NCI-H2196 treated with DMSO at 0.1 percent for 48 hours (cell line): ENCODE results near the gene ABCG4.
A peak's percentile ranks its signal among the peaks of the same experiment; 100 is the strongest.
"Not testable (repeated sequence)": the region's sequence is repeated elsewhere in the genome, so short reads cannot be mapped to it uniquely, and the experiment has no call there.

ENCODE experiments used
- DNase-seq: peaks from one replicate; lab custom pipeline; 2025; ENCODE audit not compliant: unreplicated experiment; lab: John Stamatoyannopoulos, UW

ABCG4 gene

GRCh38 chr11:119149018-119149785, at the start of gene ABCG4:
ABCG4 (plus strand) TSS chr11:119149052; CDS start chr11:119149966, 914 bp downstream.
- DNase-seq: no peak

GRCh38 chr11:119099711-119100110, 49.1 kb upstream of the ABCG4 start:
- no peak for DNase-seq

GRCh38 chr11:119100246-119100970, 48.4 kb upstream of the ABCG4 start:
- DNase-seq: peak; percentile 31

GRCh38 chr11:119100994-119101758, 47.7 kb upstream of the ABCG4 start:
- DNase-seq: no peak

GRCh38 chr11:119101759-119102423, 47.0 kb upstream of the ABCG4 start, which contains the start of gene DPAGT1:
DPAGT1 (minus strand) TSS chr11:119101853; CDS start chr11:119101655, 198 bp downstream.
- peak; percentile 95 for DNase-seq

GRCh38 chr11:119103161-119103664, 45.6 kb upstream of the ABCG4 start:
- DNase-seq: not testable (repeated sequence)

- no peak for DNase-seq
Measured at GRCh38 chr11:119103793-119104192, 45.1 kb upstream of the ABCG4 start.

- peak; percentile 80 for DNase-seq
Measured at GRCh38 chr11:119106564-119107537, 42.0 kb upstream of the ABCG4 start, which contains the start of gene C2CD2L. C2CD2L (plus strand) TSS chr11:119107344; CDS start chr11:119107742, 398 bp downstream.

GRCh38 chr11:119107538-119108145, 41.2 kb upstream of the ABCG4 start:
- DNase-seq: no peak

GRCh38 chr11:119108146-119108856, 40.6 kb upstream of the ABCG4 start:
- peak; percentile 10 for DNase-seq

GRCh38 chr11:119108857-119109221, 40.0 kb upstream of the ABCG4 start:
- no peak for DNase-seq

- no peak for DNase-seq
Measured at GRCh38 chr11:119109843-119110242, 39.0 kb upstream of the ABCG4 start.

- DNase-seq: no peak
Measured at GRCh38 chr11:119110439-119110838, 38.4 kb upstream of the ABCG4 start.

GRCh38 chr11:119111361-119111925, 37.4 kb upstream of the ABCG4 start:
- no peak for DNase-seq

- no peak for DNase-seq
Measured at GRCh38 chr11:119112314-119113020, 36.4 kb upstream of the ABCG4 start.

GRCh38 chr11:119113716-119114115, 35.1 kb upstream of the ABCG4 start:
- no peak for DNase-seq

GRCh38 chr11:119114351-119114750, 34.5 kb upstream of the ABCG4 start:
- no peak for DNase-seq
